ENCODE measurements around the gene ARID1B.
A peak's percentile ranks its signal among the peaks of the same experiment; 100 is the strongest.

ARID1B gene

GRCh38 chr6:156787569-156788492 is 10.7 kb downstream of the ARID1B start:
- no peak for DNase-seq (ENCODE audit: low spot score)
- TF ChIP-seq CTCF (IDR thresholded peaks at IDR 0.05; ENCODE audit: extremely low read depth, missing control alignments) = no peak

GRCh38 chr6:156789081-156789943 is 12.1 kb downstream of the ARID1B start:
- DNase-seq (ENCODE audit: low spot score) = no peak
- TF ChIP-seq CTCF (IDR thresholded peaks at IDR 0.05; ENCODE audit: extremely low read depth, missing control alignments) = no peak

GRCh38 chr6:156790711-156791319 is 13.6 kb downstream of the ARID1B start:
- no peak for DNase-seq (ENCODE audit: low spot score)
- no peak for TF ChIP-seq CTCF (IDR thresholded peaks at IDR 0.05; ENCODE audit: extremely low read depth, missing control alignments)

- peak; percentile 50 for DNase-seq (ENCODE audit: low spot score)
- TF ChIP-seq CTCF (IDR thresholded peaks at IDR 0.05; ENCODE audit: extremely low read depth, missing control alignments) = no peak
Observed at GRCh38 chr6:156791320-156791850, 14.2 kb downstream of the ARID1B start.

GRCh38 chr6:156793200-156793599 is 16.0 kb downstream of the ARID1B start:
- no peak for TF ChIP-seq CTCF (IDR thresholded peaks at IDR 0.05; ENCODE audit: extremely low read depth, missing control alignments)

GRCh38 chr6:156794546-156795354 is 17.6 kb downstream of the ARID1B start:
- no peak for TF ChIP-seq CTCF (IDR thresholded peaks at IDR 0.05; ENCODE audit: extremely low read depth, missing control alignments)
- DNase-seq (ENCODE audit: low spot score) = peak; percentile 55

More at GRCh38 chr6:156793200-156793599, 16.0 kb downstream of the ARID1B start:
- no peak for DNase-seq (ENCODE audit: low spot score)
